Activated CD4-positive, CD25-positive, alpha-beta regulatory T cell treated with anti-CD3 and anti-CD28 coated beads, Interleukin-2, amount 50 U/mL, for 16 hours (primary cell): ENCODE measurements around the gene TAB2.
"Not testable (repeated sequence)": the region's sequence is repeated elsewhere in the genome, so short reads cannot be mapped to it uniquely, and the experiment has no call there.

Experiments
- DNase-seq: peaks from one replicate; pipeline ENCODE4 v3.0.0-alpha.2; 2020; ENCODE audit warnings: low read depth, low spot score

TAB2 gene

DNA sequence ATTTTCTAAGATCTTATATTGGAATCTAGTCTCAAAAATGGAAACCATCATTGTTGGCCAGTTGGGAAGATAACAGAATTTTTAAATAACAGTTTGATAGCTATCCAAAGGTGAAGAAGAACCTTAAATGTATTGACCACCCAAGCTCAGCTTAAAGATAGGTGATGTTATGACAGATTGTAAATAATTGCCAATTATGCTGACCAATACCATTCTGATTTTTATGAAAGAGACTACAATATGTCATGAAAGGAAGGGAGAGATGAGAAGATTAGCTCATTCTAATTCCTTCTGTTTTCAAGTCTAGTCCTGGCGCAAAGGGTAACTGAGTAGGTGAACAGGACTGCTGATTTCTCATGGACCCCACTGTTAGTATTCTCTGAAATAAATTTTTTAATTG lies 5.7 kb upstream of the TAB2 start:
- no peak for DNase-seq

DNA sequence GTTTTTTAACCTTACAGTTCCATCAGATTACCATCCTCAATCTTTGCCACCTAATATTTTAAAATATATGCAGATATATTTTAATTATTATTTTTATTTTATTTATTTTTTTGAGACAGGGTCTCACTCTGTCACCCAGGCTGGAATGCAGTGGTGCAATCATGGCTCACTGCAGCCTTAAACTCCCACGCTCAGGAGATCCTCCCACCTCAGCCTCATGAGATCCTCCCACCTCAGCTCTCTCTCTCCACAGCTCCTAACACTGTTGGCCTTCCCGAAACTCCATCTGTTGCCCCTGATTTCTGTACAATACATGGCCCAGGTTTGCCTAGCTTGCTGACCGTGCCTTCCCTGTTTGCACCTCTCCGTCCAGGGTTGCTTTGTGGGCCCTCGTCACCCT lies 4.4 kb upstream of the TAB2 start:
- DNase-seq, result no peak

DNA sequence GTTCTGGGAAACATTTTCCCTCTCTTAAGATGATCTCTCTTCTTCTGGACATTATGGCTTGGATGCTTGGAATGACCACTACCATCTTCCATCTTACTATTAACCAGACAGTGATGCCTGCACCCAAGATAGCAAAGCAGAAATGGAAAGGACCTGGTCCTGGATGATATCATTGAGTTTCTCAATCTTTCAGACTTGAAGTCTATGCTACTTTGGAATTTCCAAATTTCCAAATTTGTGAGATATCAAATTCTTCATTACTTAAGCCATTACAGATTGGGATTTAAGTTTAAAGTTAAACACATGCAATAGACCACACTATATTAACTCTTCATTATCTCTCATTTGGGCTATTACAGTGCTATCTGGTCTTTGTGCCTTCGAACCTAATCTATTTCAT lies 3.7 kb upstream of the TAB2 start:
- no peak for DNase-seq

DNA sequence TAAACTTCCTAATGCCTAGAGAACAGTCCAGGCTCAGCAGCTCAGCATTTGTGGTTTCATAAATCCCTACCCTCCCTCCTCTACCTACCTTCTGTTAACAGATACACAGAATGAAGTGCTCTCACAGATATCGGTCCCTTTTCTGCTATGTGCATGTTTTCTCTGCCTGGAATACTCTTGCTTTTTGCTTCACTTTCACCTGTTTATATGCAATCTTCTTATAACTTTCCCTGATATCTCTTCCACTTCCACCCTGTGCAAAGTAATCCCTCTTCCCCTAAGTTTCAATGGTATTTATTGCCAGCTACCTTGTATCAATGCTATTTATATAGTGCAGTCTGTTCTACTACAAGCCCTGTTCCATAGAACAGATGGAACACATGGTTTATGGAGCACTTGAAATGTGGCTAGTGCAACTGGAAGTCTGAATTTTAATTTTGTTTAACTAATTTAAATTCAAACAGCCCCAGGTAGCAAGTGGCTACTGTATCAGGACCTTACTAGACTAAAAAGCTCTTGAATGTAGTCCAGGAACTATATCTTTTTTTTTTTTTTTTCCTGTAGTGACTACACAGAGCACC lies 3.1 kb upstream of the TAB2 start:
- no peak for DNase-seq

DNA sequence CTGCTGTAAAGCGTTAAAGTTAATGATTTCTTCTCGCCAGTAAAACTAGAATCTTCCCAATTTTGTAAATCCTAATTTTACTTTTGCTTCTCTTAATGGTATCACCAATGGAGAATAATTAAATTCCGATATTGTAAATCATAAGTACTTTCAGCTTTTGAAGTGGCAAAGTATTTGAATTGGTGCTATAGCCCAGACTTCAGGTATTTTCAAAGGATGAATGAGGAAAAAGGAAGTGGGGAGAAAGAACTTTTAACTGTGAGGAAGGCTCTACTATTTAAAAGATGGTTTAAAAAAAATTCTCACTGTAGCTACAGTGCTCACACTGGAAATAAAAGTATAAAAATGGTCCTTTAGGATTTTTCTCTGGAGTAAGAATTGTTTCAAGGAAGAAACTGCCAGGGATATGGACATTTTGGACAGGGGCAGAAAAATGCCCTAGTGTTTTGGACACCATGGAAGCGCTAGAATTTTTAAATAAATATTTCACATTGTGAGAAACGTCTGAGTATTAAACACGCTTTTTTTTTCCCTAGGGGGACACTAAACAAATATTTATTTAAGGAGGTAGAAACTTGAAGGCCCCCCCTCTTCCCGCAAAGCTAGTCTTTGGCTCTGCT lies 1.3 kb upstream of the TAB2 start:
- no peak for DNase-seq

DNA sequence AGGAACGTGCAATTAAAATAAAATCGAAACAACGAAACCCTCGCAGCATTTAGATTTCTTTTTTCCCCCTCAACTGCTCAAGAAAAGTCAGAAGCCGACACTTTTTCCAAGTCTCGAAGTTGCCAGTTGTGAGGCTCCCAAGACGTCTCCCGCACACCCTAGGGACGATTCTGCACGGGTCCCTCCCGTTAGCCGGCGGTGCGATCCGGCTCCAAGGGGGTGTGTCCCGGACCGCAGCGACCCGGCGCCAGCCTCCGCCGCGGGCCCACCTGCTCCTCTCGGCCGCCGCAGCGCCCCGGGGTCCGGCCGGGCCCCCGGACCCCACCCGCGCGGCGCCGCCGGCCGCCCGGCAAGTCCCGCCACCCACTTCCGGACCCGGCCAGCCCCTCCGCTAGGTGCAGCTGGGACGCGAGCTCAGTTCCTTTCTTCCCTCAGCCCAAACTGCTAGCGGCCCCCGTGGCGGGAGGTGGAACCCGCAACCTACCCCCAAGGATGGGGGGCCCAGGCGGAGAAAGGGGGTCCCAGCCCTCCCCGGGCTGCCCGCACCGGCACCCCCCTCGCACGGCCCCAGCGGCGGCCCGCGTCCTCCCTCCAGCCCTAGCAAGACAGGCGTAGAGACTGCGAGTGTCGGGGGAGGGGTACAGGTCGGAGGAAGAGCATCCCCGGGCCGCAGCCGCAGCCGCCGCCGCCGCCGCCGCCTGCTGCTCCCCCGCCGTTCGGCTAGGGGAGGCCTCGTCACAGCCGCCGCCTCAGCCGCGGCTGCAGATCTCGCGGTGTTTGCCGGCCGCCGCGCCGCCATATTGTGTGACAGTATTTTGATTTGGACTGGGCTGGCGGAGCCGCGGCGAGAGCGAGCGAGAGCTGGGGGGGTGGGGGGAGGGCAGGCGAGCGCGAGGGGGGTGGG lies 520 bp upstream of the TAB2 start:
- DNase-seq, result peak; percentile 82

DNA sequence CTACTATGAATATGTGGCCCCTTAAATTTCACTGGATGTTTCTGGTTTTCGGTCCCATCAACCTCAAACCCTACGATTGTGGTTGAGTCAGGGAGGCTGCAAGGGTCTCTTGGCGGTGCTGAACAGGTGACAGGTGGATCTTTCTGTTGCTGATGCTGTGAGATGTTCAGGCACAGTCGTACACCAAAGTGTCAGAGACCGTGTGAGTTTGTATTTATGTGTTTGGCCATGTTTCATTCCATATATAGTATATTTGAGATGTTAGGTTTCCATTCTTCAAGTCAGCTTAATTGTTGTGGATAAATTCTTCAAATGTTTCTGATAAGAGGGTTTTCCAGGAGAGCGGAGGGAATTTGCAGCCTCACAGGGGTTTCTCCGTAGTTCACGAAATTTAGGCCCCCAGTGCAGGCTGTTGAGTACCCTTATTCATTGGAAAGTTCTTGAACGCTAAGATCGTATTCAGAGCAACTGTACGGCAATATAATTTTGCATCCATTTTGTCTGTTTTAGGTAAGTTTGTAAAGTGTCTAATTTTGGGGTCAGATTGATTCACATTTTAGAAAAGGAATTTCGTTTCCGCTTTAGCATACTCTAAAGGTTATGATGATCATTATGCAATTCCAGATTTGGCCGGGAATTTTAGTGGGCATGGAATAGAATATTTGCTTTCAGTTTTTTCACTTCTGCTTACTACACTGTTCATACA lies 1.2 kb downstream of the TAB2 start:
- DNase-seq, result no peak

DNA sequence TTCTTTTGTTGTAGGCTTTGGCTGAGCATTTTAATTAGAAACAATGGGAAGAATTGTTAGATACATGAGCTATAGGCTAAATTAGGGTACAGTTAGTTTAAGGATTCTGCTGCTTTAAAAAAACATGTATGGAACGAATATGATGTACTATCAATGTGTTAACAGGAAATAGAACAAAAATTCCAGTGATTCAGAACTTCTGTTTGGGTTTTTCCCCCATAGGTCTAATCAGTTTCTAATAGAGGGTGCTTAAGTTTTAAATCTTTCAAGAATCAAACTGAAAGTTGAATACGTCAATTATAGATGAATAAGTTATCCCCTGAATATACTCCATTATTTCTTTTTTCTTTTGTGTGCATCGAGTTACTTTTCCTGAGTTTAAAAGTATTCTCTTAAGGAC lies 1.9 kb downstream of the TAB2 start:
- no peak for DNase-seq

DNA sequence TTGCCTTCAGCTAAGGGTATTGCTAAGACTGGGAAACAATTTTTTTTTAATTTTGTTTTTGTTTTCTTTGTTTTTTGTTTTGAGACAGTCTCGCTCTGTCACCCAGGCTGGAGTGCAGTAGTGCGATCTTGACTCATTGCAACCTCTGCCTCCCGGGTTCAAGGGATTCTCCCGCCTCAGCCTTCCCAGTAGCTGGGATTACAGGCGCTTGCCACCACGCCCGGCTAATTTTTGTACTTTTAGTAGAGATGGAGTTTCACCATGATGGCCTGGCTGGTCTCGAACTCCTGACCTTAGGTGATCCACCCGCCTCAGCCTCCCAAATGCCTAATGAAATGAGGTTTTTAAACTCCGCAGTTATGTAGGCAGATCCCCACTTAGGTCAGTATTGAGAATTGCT lies 2.5 kb downstream of the TAB2 start:
- not testable (repeated sequence) for DNase-seq

DNA sequence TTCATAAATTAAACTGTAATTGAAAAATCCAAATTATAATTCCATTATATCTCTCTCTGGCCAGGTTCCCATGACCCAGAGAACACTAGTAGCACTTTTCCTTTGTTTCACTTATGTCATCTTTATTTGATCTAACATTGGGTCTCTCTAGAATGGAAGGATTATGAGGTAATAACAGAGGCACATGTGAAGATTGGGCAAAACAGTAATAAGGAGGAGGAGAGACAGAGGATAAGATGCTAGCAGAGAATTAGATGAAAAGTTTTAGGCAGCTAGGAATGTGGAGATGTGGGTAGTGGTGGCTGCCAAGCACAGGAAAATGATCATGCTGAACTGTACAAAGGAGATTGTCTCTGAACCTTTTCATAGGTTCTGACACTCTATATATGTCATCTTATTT lies 3.3 kb downstream of the TAB2 start:
- DNase-seq, result no peak

DNA sequence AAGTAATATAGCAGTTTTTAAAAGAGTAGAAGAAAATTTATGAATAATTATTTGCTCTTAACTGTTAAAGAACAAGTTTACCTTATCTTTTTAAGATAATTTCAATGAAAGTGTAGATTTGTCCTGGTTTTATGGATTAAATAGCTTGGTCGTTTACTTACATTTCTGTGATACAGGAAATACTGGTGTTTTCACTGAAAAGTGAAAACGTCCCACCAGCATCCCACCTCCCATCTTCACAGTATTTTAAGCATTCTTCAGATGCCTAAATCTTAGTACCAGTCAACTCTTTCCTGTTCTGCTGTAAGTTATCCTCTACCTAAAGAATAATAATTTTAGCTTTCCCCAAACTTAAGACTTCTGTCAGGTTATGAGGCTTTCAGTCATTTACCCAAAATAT lies 5.8 kb downstream of the TAB2 start:
- no peak for DNase-seq

DNA sequence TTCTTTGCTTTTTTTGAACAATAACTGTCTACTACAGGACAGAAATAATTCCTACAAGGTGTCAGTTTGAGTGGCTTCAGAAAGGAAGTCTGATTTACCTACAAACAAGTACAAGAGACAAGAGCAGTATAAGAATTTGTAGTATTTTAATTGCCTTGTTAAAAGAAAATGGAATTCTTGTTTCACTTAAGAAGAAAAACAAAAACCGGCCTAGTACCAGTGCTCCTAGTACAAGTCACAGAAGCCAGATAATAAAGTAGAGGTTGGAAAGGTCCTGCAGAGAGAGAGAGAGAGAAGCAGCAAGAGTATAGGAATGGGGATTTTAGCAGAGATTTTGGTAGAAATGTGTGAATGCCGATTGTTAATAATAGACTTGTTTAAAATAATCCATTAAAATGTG lies 6.4 kb downstream of the TAB2 start:
- no peak for DNase-seq

DNA sequence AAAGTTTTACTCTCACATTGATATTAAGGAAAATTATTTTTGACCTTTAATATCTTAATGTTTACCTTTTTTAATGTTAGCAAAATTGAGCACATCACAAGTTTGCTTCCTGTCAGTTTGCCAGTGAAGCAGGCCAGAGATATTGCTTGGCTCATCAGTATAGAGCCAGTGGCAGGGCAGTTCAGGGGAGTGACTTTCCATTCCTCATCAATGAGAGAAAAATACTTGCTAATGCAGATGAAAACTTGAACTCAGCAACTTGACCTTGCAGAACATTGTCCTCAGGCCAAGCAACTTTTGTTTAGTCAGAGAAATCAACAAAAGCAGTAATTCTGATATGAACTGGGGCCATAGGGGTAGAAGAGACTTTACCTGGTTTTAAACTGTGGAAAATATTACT lies 6.9 kb downstream of the TAB2 start:
- no peak for DNase-seq

DNA sequence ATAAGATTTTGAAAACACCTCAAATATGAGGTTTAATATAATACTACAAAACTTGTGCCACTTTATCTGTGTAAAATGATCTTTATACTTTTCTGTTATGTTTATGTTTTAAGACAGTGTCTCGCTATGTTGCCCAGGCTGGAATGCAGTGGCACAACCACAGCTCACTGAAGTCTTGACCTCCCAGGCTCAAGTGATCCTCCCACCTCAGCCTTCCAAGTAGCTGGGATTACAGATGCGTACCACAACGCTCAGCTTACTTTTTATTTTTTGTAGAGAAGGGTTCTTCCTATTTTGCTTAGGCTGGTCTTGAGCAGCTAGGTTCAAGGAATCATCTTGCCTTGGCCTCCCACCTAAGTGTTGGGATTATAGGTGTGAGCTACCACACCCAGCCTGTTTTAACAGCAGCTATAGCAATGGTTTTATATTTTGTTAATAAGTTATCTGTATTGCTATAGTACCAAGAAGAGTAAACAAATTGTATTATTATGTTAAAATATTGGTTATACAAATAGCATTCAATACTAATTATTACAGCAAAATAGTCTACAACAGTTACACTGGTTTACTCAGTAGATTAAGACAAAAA lies 8.2 kb downstream of the TAB2 start:
- DNase-seq, result no peak

DNA sequence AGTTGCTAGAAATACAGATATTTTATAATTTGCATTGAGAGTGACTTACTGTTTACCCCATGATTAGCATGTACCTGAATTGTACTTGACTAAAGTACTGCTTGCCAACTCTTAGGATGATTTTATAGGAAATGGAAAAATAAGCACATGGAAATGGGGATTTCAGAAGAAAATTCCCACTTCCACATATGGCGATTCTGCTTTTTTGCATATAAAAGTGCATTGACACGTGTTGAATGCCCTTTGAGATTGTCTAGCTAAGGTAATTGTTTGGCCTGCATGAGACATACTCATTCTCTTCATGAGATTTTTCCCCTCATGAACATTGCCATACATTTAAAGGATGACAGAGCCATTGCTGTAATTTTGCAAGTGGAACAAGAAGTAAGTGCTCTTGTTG lies 10.1 kb downstream of the TAB2 start:
- no peak for DNase-seq

DNA sequence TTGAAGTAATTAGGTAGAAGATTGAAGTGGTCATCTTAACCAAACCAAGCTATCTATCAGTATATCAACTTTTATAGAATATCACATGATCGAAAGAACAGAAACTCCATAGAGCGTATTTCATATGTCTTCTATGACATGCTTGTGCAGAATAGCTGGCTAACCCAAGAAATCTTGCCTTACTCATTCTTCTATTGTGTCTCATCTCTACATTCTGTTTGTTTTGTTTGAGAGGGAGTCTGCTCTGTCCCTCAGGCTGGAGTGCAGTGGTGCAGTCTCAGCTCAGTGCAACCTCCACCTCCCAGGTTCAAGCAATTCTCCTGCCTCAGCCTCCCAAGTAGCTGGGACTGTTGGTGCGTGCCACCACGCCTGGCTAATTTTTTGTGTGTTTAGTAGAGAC lies 10.6 kb downstream of the TAB2 start:
- no peak for DNase-seq

DNA sequence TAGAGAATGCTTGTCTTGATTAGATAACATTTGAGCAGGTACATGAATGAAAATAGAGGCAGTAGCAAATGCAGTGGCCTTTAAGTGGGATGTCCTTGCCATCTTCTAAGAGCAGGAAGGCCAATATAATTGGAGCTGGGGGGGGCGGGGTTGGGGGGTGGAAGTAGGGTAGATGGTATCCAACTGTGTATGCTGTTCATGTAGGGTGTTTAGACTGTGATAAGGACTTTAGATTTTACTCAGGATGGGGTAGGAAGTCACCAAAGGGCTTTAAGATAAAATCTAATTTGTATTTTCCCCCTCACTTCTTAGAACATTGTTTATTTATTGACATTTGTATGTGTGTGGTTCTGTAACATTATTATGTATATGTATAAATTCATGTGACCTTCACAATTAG lies 12.0 kb downstream of the TAB2 start:
- no peak for DNase-seq

DNA sequence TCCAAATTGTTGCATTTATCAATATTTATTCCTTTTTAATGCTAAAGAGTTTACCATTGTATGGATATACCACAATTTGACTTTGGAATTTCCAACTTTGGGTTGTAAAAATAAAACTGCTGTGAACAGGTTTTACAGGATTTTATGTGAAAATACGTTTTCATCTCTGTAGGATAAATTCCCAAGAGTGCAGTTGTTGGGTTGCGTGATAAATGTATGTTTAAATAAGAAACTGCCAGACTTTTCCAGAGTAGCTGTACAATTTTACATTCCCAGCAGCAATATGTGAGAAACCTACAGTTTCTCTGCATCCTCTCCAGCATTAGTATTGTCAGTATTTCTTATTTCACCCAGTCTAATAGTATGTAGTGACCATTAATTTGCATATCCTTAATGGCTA lies 12.6 kb downstream of the TAB2 start:
- no peak for DNase-seq

DNA sequence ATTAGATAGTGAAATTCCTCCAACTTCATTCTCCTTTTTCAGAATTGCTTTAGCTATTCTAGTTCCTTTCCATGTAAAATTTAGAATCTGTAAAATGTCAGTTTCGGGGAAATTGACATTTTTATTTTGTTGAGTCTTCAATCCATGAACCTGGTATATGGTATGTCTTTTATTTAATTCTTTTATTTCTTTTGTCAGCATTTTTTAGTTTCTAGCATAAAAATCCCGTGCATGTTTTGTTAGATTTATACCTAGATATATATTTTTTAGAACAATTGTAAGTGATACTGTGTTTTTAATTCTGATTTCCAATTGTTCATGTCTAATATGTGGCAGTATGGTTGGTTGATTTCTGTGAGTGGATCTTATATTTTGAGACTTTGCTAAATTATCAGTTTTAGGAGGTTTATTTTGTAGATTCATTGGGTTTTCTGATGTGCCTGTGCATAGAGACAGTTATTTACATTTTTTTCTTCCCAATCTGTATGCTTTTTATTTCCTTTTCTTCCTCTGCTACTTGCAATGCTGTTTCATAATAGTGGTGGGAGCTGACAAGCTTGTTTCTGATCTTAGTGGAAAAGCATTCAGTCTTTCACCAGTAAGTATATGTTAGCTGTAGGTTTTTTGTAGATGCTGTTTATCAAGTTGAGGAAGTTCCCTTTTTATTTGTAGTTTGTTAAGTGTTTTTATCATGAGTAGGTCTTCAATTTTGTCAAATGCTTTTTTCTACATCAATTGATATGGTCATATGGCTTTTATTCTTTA lies 13.7 kb downstream of the TAB2 start:
- no peak for DNase-seq

DNA sequence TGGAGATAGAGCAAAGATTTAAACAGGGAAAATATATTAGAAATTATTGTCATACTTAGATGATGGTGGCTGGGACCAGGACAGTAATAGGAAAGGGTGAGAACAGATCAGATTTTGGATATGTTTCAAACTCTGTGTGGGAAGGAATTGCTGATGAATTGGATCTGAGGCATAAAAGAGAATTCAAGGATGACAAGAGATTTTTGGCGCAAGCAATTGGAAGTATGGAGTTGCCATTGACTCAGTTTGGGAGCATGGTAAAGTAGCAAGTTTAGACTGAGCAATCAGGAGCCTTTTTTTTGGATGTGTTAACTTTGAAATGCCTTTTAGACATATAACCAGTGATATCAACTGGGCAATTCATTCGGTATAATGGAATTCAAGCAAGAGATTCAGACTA lies 14.4 kb downstream of the TAB2 start:
- DNase-seq, result no peak

DNA sequence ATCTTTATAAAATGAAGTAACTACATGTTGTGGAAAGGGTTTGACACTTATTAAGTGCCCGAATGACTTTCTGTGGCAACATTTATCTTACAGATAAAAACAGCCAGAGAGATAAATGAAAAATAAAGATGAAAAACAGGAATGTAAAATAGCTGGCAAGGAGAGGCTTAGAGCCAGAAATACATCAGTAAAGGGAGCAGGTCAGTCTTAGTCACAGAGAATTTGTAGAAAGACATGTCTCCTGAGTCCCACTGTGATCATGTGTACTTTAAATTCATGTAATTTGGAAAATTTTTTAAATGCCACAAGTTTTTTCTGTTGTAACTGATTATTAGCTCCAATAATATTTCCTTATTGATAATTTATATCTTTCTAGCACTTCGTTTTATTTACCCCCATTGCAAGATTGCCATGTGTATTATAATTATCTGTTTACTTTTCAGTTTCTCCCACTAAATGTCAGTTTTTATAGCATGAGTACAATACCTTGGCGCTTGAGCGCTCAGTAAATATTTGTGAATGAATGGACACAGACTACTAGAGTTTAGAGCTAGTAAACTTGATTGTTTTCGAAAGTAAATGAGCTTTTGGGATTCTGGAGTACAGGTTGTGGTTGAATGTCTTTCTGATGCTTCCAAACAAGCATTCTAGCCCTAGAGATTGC lies 15.2 kb downstream of the TAB2 start:
- no peak for DNase-seq
